ENCODE measurements around the gene NYAP2.

The NYAP2 gene

DNA sequence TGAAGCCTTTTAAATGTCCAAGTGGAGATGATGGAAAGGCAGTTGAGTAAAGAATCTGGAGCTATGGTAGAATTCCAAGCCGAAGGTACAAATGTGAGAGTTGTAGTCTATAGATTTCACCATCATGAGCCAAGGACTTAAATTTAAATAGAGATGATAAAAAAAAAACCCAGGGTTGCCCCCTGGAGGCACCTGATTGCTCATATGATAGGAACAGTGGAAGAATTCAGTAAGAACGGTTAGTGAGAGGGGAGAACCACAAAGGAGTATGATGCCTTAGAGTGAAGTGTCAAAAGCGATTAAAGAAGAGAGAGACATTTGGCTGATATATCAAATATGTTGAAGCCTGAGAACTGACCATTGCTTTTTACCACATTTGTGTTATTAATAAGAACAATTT is 11.9 kb downstream of the NYAP2 start:
- Mint-ChIP-seq H3K4me1 (ENCODE audit: low read depth in 2 of 2) (no peaks in the 10 kb centered on the region), H3K36me3 (ENCODE audit: insufficient read depth) (no peaks in the 10 kb centered on the region), H3K27me3 (peaks cover 22 to 26% of the 10 kb centered on the region in 2 donors), H3K9me3 (no peaks in the 10 kb centered on the region), H3K27ac (no peak overlapping the region), H3K4me3 (no peak overlapping the region)
- DNase-seq (no peak), ATAC-seq (replicated peaks) (no peak)

GRCh38 chr2:225413786-225414185 is 14.3 kb downstream of the NYAP2 start:
- Mint-ChIP-seq H3K9me3 (no peaks in the 10 kb centered on the region), H3K4me3 (no peak overlapping the region), H3K4me1 (ENCODE audit: low read depth in 2 of 2) (no peaks in the 10 kb centered on the region), H3K36me3 (ENCODE audit: insufficient read depth) (no peaks in the 10 kb centered on the region), H3K27ac (no peak overlapping the region), H3K27me3 (peaks cover 22 to 35% of the 10 kb centered on the region in 2 donors)
- no peak for ATAC-seq (replicated peaks)
- DNase-seq = no peak

GRCh38 chr2:225414902-225415301 is 15.4 kb downstream of the NYAP2 start:
- ATAC-seq (replicated peaks) (no peak), DNase-seq (no peak)
- H3K9me3 Mint-ChIP-seq = no peaks in the 10 kb centered on the region
- no peak overlapping the region for H3K4me3 Mint-ChIP-seq
- H3K4me1 Mint-ChIP-seq (ENCODE audit: low read depth in 2 of 2) = no peaks in the 10 kb centered on the region
- H3K27ac Mint-ChIP-seq = no peak overlapping the region
- peaks cover 22 to 35% of the 10 kb centered on the region in 2 donors for H3K27me3 Mint-ChIP-seq
- H3K36me3 Mint-ChIP-seq (ENCODE audit: insufficient read depth) = no peaks in the 10 kb centered on the region

- ATAC-seq (replicated peaks) = no peak
- no peak overlapping the region for H3K4me3 Mint-ChIP-seq
- DNase-seq = no peak
Measured at GRCh38 chr2:225415341-225415740, 15.8 kb downstream of the NYAP2 start.

DNA sequence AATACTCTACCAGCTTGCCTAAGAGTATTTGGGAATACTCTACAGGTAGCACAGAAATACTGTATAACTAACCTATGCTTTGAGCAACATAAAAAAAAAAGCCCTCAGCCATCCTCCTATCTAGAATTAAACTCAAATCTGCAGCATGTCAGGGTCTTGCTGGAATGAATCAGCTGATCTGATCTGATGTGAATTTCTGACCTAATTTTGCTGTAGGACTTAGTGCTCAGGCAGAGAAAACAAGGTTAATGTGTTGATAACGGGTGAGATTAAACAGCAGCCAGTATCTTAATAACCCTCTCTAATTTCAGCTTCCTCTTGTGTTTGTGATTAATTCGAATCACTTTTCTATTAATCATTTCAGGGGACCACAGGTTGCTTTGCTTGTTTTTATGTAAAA is 16.3 kb downstream of the NYAP2 start:
- Mint-ChIP-seq H3K9me3 (no peaks in the 10 kb centered on the region), H3K36me3 (ENCODE audit: insufficient read depth) (no peaks in the 10 kb centered on the region), H3K4me3 (no peak overlapping the region), H3K27ac (no peak overlapping the region), H3K27me3 (peaks cover 21 to 33% of the 10 kb centered on the region in 2 donors), H3K4me1 (ENCODE audit: low read depth in 2 of 2) (no peaks in the 10 kb centered on the region)
- no peak for ATAC-seq (replicated peaks)
- DNase-seq = no peak

More at GRCh38 chr2:225415341-225415740, 15.8 kb downstream of the NYAP2 start:
- no peak overlapping the region for H3K27ac Mint-ChIP-seq
- H3K9me3 Mint-ChIP-seq = no peaks in the 10 kb centered on the region
- H3K4me1 Mint-ChIP-seq (ENCODE audit: low read depth in 2 of 2) = no peaks in the 10 kb centered on the region
- H3K36me3 Mint-ChIP-seq (ENCODE audit: insufficient read depth) = no peaks in the 10 kb centered on the region
- H3K27me3 Mint-ChIP-seq = peaks cover 22 to 35% of the 10 kb centered on the region in 2 donors

GRCh38 chr2:225416616-225417367 is 17.3 kb downstream of the NYAP2 start:
- H3K4me1 Mint-ChIP-seq (ENCODE audit: low read depth in 2 of 2) = no peaks in the 10 kb centered on the region
- ATAC-seq (replicated peaks) (no peak), DNase-seq (no peak)
- no peaks in the 10 kb centered on the region for H3K9me3 Mint-ChIP-seq
- peaks cover 11 to 24% of the 10 kb centered on the region in 2 donors for H3K27me3 Mint-ChIP-seq
- no peak overlapping the region for H3K27ac Mint-ChIP-seq
- no peaks in the 10 kb centered on the region for H3K36me3 Mint-ChIP-seq (ENCODE audit: insufficient read depth)
- no peak overlapping the region for H3K4me3 Mint-ChIP-seq

- Mint-ChIP-seq H3K27me3 (peaks cover 0 to 26% of the 10 kb centered on the region in 2 donors), H3K9me3 (no peaks in the 10 kb centered on the region), H3K4me1 (ENCODE audit: low read depth in 2 of 2) (no peaks in the 10 kb centered on the region), H3K4me3 (no peak overlapping the region), H3K36me3 (ENCODE audit: insufficient read depth) (no peaks in the 10 kb centered on the region), H3K27ac (no peak overlapping the region)
- ATAC-seq (replicated peaks) (no peak), DNase-seq (no peak)
Measured at GRCh38 chr2:225419033-225419432, 19.5 kb downstream of the NYAP2 start.

GRCh38 chr2:225422145-225422544 is 22.6 kb downstream of the NYAP2 start:
- Mint-ChIP-seq H3K9me3 (no peaks in the 10 kb centered on the region), H3K27ac (no peak overlapping the region), H3K27me3 (peaks cover 2 to 27% of the 10 kb centered on the region in 2 donors), H3K36me3 (ENCODE audit: insufficient read depth) (no peaks in the 10 kb centered on the region), H3K4me1 (ENCODE audit: low read depth in 2 of 2) (no peaks in the 10 kb centered on the region), H3K4me3 (no peak overlapping the region)
- no peak for DNase-seq
- no peak for ATAC-seq (replicated peaks)

DNA sequence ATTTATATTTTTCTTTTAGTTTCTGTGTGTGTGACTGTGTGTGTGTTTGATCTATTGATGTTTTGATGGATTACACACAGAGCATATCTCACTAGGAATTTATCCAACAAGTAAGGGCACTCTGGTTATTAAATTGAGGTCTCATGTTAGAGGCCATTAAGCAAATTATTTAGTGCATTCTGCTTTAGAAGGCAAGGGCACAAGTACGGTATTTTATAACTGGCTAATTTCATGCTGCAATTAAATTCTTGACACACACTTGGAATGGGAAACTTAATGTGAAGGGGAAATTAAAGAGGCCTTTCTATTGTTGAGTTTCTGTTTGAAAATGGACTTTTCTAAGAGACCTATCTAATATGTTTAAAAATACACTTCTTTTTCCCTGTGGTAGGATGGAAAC is 25.8 kb downstream of the NYAP2 start:
- Mint-ChIP-seq H3K36me3 (ENCODE audit: insufficient read depth) (no peaks in the 10 kb centered on the region), H3K4me1 (ENCODE audit: low read depth in 2 of 2) (no peaks in the 10 kb centered on the region), H3K27ac (no peak overlapping the region), H3K4me3 (no peak overlapping the region), H3K27me3 (peaks cover 13 to 30% of the 10 kb centered on the region in 2 donors), H3K9me3 (no peaks in the 10 kb centered on the region)
- ATAC-seq (replicated peaks) (no peak), DNase-seq (no peak)

- Mint-ChIP-seq H3K9me3 (no peaks in the 10 kb centered on the region), H3K27me3 (peaks cover 13 to 23% of the 10 kb centered on the region in 2 donors), H3K4me3 (no peak overlapping the region), H3K27ac (no peak overlapping the region), H3K36me3 (ENCODE audit: insufficient read depth) (no peaks in the 10 kb centered on the region), H3K4me1 (ENCODE audit: low read depth in 2 of 2) (no peaks in the 10 kb centered on the region)
- DNase-seq (no peak), ATAC-seq (replicated peaks) (no peak)
Measured at GRCh38 chr2:225428360-225428759, 28.9 kb downstream of the NYAP2 start.

DNA sequence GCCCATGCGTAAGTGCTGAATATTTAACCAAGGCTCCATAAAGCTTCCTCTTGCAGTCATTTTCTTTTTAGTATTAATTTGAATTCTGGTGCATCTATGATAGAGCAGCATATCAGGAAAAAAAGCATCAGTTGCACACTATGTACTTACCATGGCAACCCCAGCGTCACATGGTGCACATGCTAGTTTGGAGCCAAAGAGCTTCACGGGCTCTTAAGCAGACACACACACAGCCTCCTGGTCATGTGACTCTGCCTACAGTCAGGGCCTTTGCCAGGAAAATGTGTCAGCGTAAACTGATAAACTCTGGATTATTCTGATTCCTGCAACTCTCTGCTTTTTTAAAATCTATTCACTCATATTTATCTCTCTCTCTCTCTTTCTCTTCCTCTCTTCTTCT is 30.2 kb downstream of the NYAP2 start:
- DNase-seq = no peak
- ATAC-seq (replicated peaks) = no peak
- H3K27ac Mint-ChIP-seq = no peak overlapping the region
- peaks cover 13 to 23% of the 10 kb centered on the region in 2 donors for H3K27me3 Mint-ChIP-seq
- H3K36me3 Mint-ChIP-seq (ENCODE audit: insufficient read depth) = no peaks in the 10 kb centered on the region
- H3K4me1 Mint-ChIP-seq (ENCODE audit: low read depth in 2 of 2) = no peaks in the 10 kb centered on the region
- no peaks in the 10 kb centered on the region for H3K9me3 Mint-ChIP-seq
- H3K4me3 Mint-ChIP-seq = no peak overlapping the region

- no peaks in the 10 kb centered on the region for H3K9me3 Mint-ChIP-seq
Measured at GRCh38 chr2:225431105-225431863, 31.8 kb downstream of the NYAP2 start.

DNA sequence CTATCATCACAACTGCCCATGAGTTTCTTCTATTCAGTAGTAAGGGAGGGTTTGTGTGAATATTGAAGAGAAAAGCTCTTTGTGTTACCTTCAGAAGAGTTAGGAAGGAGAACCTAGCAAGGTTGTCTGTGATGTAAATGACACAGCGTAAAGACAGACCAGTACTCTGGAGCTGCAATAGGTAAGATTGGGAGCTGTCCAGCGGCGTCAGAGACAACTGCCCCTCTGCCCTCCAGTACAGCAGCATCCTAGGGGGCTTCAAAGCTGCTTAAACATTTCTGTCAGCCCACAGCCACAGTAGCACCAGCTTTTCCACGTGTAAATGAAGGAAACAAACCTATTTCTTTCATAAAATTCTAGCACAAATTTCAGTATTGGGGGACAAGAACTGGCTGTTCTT is 34.5 kb downstream of the NYAP2 start:
- Mint-ChIP-seq H3K27me3 (peaks cover 12 to 23% of the 10 kb centered on the region in 2 donors), H3K36me3 (ENCODE audit: insufficient read depth) (no peaks in the 10 kb centered on the region), H3K9me3 (no peaks in the 10 kb centered on the region), H3K4me1 (ENCODE audit: low read depth in 2 of 2) (no peaks in the 10 kb centered on the region), H3K27ac (no peak overlapping the region), H3K4me3 (no peak overlapping the region)
- no peak for DNase-seq
- no peak for ATAC-seq (replicated peaks)

More at GRCh38 chr2:225431105-225431863, 31.8 kb downstream of the NYAP2 start:
- Mint-ChIP-seq H3K4me3 (no peak overlapping the region), H3K27me3 (peaks cover 13 to 21% of the 10 kb centered on the region in 2 donors), H3K27ac (no peak overlapping the region), H3K36me3 (ENCODE audit: insufficient read depth) (no peaks in the 10 kb centered on the region), H3K4me1 (ENCODE audit: low read depth in 2 of 2) (no peaks in the 10 kb centered on the region)
- DNase-seq = no peak
- ATAC-seq (replicated peaks) = no peak

GRCh38 chr2:225437319-225437718 is 37.8 kb downstream of the NYAP2 start:
- H3K9me3 Mint-ChIP-seq = no peaks in the 10 kb centered on the region
- ATAC-seq (replicated peaks) (no peak), DNase-seq (no peak)
- H3K27me3 Mint-ChIP-seq = peaks cover 28 to 36% of the 10 kb centered on the region in 2 donors
- no peak overlapping the region for H3K4me3 Mint-ChIP-seq
- H3K36me3 Mint-ChIP-seq (ENCODE audit: insufficient read depth) = no peaks in the 10 kb centered on the region
- H3K4me1 Mint-ChIP-seq (ENCODE audit: low read depth in 2 of 2) = no peaks in the 10 kb centered on the region
- no peak overlapping the region for H3K27ac Mint-ChIP-seq

All from effector memory CD8-positive, alpha-beta T cell (primary cell).